LNCaP clone FGC (cell line): ENCODE results near the gene PACRG.

Source experiments
- DNase-seq: peaks from one replicate; pipeline ENCODE4 v3.0.0-alpha.2; 2011; ENCODE audit warnings: low read depth
- H3K4me3 ChIP-seq: 2 replicates; pipeline ENCODE4 v1.5.1; 2011; ENCODE audit warnings: mild to moderate bottlenecking, low read depth, low read length, control low read depth
- CTCF ChIP-seq: IDR thresholded peaks from 2 replicates; pipeline ENCODE4 v1.5.1; 2012; ENCODE audit warnings: mild to moderate bottlenecking; ENCODE audit not compliant: control insufficient read depth, insufficient read depth; ENCODE audit errors: extremely low read depth

Gene PACRG

GRCh38 chr6:162684052-162684451, 43.7 kb upstream of the PACRG start:
- DNase-seq: no peak
- no peak for TF ChIP-seq CTCF
- H3K4me3 ChIP-seq: no peak overlapping the region

GRCh38 chr6:162684961-162685360, 42.8 kb upstream of the PACRG start:
- DNase-seq: no peak
- no peak overlapping the region for H3K4me3 ChIP-seq
- no peak for TF ChIP-seq CTCF

DNA sequence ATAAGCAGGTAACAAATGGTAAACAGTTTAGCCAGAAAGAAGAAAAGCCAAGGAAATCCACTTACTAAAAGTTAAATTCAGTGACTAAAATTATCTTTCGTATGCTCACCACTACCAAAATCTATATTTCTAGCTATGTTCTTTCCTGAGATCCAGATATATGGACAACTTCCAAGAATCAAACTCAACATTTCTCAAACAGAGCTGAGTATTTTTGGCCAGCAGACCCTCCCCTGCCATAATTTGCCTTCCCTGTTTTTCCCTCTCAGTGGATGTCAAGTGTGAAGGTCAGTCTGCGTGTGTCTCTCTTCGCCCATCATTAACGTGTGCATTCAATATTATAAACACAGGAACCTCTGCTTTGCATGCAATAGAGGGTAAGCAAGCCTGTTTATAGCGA, 42.2 kb upstream of the PACRG start:
- no peak overlapping the region for H3K4me3 ChIP-seq
- no peak for TF ChIP-seq CTCF

GRCh38 chr6:162688751-162689345, 38.9 kb upstream of the PACRG start:
- DNase-seq: no peak
- H3K4me3 ChIP-seq: no peak overlapping the region
- no peak for TF ChIP-seq CTCF

More for the DNA sequence above, 42.2 kb upstream of the PACRG start:
- DNase-seq: no peak

GRCh38 chr6:162690158-162690557, 37.6 kb upstream of the PACRG start:
- no peak for DNase-seq
- TF ChIP-seq CTCF: no peak
- H3K4me3 ChIP-seq: no peak overlapping the region

DNA sequence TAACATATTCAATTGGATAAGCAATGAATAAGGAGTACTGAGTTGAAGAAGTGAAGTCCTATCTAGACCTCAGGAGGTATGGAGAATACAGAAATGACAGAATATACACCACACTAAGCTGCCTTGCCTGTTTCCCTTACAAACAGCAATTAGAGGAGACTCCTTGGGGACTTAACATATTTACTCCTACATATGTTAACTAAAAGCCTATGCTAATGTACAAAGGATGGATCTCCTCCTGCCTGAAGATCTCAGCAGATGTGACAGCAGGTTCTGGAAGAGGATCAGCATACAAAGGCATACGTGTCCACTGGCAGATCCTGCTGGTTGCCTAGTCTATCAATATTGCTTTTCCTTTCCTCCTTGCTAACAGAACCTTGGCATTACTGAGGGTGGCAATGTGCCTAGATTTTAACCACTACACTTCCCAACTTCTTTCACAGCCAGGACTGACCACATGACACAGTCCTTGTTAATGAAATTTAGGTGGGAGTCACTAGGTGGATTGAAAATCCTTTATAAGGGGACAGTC, 29.8 kb upstream of the PACRG start:
- DNase-seq: no peak
- no peak for TF ChIP-seq CTCF
- H3K4me3 ChIP-seq: no peak overlapping the region

DNA sequence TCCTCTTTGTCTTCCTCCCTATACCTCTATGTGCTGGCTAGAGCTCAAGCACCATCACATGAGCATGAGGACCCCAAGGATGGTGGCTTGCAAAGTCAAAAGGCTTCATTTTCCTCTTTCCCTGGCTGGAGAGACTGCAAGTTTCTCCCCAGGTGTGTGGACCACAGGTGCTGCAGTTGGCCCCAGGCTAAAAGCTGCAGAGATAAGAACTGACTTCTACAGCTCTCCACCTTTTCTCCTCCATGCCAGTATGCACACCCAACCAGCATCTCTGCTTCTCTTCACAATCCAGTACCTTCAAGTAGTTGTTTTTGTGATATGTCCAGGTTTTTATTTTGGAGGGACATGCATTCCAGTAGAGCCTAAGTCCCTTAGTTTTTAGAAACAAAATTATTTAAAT, 29.3 kb upstream of the PACRG start:
- no peak for DNase-seq
- no peak overlapping the region for H3K4me3 ChIP-seq
- TF ChIP-seq CTCF: no peak
